ENCODE measurements around the gene CASP4. TPM values are rescaled to one million over a fixed set of nuclear protein-coding genes. Genes with fewer than 3 reads are reported as not detected.
"Not testable (repeated sequence)": the region's sequence is repeated elsewhere in the genome, so short reads cannot be mapped to it uniquely, and the experiment has no call there.

The CASP4 gene
- total RNA-seq (2014; rRNA removed; shearing (Covaris generic)) = 79.4 and 90.2 TPM in 2 replicates

- DNase-seq (ENCODE audit: low read depth) = peak; percentile 81
Measured at GRCh38 chr11:104968355-104968855, at the start of gene CASP4. Gene CASP4 (minus strand): TSS chr11:104968574. CDS start chr11:104968525, 49 bp downstream.

DNA sequence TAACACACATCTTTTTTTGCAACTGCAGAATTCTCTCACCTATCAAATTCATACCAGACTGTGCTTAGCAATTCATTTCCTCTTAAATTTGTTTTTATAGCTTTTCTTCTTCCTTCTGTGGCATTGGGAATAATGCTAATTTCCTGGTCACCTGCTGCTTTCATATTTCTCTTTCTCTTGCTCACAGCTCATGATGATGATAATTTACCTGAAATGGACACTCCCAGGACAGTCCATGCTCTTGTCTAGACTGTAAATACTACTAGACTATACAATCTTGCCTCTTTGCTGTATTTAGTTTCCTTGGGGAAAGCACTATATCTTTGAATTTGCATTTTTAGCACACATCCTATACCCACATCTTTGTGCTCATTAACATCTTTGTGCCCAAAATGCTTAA lies 39.1 kb upstream of the CASP4 start:
- no peak for DNase-seq (ENCODE audit: low read depth)

GRCh38 chr11:105005451-105005845 lies 37.1 kb upstream of the CASP4 start:
- DNase-seq (ENCODE audit: low read depth) = no peak

GRCh38 chr11:105004021-105004420 lies 35.6 kb upstream of the CASP4 start:
- DNase-seq (ENCODE audit: low read depth) = no peak

DNA sequence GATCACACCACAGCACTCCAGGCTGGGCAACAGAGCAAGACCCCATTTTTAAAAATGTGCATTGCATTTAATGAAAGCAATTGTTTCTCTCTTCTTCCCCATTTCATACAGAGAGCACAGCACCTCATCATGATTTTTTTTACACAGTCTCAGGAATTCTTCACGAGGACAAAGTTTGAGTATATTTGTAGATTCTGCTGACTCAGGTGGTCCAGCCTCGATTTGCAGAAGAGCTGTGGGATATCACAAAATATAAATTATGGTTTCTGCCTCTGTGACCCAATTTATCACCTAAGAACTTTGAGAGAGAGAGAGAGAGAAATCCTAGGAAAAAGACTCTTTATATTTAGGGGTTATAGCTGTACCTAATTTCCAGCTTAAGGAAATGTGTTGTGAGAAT lies 34.8 kb upstream of the CASP4 start:
- no peak for DNase-seq (ENCODE audit: low read depth)

DNA sequence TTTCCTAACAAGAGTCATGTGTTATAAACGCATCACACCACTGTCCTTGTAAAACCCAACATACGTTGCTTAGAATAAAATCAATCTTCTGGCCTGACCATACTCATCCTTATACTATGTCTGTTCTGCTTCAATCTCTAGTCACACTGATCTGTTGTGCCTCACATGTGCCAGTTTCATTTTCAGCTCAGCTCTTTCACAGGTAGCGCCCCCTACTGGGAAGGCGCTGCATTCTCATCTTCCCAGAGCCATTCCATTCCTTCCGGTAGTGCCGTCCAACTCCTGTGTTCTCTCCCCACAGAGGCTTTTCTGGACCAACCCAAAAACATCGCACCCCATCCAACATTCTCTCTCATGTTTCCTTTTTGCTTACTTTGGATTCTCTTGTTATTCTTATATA lies 32.4 kb upstream of the CASP4 start:
- DNase-seq (ENCODE audit: low read depth) = no peak

DNA sequence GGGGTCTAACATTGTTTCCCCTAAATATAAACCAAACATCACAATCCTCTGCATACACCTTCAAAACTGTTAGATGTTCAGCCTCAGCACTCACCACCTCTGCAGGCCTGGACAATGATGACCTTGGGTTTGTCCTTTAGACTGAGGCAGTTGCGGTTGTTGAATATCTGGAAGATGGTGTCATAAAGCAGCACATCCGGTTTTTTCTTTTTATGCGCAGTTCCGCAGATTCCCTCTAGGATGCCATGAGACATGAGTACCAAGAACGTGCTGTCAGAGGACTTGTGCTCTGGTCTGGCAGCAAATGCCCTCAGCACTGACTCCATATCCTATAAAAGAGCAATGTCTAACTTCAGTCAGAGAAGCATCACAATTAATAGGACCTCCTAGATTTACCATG lies 31.8 kb upstream of the CASP4 start:
- peak; percentile 3 for DNase-seq (ENCODE audit: low read depth)

DNA sequence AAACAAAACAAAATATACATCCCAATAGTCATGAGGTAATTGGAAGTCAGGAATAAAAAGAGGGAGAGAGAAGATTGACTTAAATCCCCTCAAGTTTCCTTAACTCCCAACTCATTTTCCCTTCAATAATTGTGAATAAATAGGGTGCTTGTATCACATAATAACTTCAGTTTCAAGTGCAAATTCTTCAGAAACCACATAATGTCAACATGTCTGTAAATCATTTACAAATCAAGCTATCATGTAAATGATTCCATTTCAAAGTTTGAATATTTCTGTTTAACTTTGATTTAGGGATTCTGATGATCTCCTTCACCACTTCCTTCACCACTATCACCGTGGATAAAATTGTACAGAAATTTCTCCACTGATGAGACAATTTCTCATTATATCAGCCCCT lies 31.3 kb upstream of the CASP4 start:
- DNase-seq (ENCODE audit: low read depth) = no peak

- peak; percentile 29 for DNase-seq (ENCODE audit: low read depth)
Measured at GRCh38 chr11:104997288-104997687, 28.9 kb upstream of the CASP4 start.

DNA sequence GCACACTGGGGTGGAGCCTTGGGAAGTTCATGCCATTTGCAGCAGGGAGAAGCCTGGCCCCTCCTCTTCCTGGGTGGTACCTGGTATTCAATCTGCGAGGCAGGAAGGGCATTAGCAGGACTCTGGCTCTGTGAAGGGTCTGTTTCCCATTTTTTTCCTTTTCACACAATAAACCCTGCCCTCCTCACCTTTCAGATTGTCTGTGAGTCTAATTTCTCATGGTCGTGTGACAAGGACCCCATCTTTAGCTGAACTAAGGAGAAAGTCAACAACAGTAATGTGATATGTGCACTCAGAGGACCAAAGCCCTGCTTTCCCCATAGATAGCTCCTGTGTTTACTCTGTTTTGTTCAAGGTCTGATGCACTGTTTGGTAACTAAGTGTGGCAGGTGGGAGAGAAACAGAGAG lies 26.6 kb upstream of the CASP4 start:
- peak; percentile 7 for DNase-seq (ENCODE audit: low read depth)

DNA sequence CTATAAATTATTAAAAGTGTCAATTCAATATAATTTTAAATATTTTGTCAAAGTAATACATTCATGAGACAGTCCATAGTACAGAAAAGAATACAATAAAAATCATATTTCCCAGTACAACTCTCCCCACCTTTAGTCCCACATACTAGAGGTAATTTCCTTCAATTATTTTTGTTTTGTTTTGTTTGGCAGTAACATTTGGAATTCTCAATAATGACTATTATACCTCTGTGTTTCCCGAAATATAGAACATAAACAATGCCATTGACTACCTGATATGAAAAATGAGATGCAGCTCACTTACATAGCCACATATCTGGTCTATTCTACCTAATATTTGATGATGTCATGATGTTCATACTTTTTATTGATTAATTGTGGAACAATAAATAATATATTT lies 24.4 kb upstream of the CASP4 start:
- DNase-seq (ENCODE audit: low read depth) = no peak

GRCh38 chr11:104991994-104992393 lies 23.6 kb upstream of the CASP4 start:
- DNase-seq (ENCODE audit: low read depth) = no peak

DNA sequence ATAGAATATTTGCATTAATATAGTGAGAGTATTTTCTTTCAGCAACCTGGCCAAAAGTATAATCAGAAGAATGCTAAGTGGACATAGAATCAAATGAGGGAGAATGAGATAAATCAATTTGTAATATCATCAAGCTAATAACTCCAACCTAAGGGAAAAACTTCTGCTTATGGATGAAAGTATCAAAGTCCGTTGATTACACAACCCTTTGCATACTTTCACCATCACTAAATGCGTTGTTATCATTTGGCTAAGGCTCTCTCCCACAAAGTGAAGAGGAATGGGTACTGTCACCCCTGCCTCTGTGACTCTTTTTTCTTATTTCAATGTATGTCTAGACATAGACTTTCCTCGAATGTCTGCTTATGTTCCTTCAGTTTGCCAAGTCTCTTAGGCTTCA lies 16.4 kb upstream of the CASP4 start:
- DNase-seq (ENCODE audit: low read depth) = no peak

DNA sequence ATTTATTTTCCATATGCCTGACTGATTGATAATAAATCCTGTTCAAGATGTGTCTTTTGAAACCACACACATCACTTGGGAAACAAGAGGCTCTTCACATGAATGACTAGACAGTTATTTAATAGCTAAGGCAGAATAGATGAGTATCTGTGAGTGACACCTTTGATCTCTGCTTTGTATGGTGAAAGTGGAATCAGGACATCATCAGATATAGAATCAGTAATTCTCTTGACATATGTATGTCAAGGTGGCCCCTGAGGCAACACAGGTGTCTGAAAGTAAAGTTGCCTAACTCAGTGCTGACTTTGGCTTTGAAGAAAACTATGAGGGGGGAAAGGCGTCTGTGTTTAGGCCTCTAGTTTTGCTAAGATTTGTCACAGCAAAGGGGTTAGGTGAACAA lies 11.5 kb upstream of the CASP4 start:
- no peak for DNase-seq (ENCODE audit: low read depth)

DNA sequence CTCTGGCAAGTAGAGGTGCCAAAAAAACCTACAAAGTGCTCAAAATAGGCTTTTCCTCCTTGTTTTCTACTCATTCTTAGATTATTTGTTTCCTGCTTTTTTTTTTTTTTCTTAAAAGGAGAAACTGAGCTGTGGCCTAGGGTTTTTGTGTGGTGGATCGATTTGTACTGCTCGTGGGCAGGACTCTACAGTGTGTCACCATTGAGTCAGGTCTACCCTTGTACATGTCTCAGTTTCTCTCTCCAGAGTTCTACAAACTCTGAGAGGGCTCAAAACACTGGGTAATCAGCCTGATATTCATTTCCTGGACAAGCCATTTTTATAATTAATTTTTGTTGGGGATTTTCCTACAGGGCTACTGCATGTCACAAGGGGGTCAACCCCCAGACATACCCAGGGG lies 5.2 kb upstream of the CASP4 start:
- no peak for DNase-seq (ENCODE audit: low read depth)

GRCh38 chr11:104972924-104973323 lies 4.5 kb upstream of the CASP4 start:
- not testable (repeated sequence) for DNase-seq (ENCODE audit: low read depth)

GRCh38 chr11:104970756-104971155 lies 2.4 kb upstream of the CASP4 start:
- no peak for DNase-seq (ENCODE audit: low read depth)

GRCh38 chr11:104968856-104969776 lies 742 bp upstream of the CASP4 start:
- peak; percentile 45 for DNase-seq (ENCODE audit: low read depth)

- peak; percentile 9 for DNase-seq (ENCODE audit: low read depth)
Measured at GRCh38 chr11:104967534-104968354, 630 bp downstream of the CASP4 start.

DNA sequence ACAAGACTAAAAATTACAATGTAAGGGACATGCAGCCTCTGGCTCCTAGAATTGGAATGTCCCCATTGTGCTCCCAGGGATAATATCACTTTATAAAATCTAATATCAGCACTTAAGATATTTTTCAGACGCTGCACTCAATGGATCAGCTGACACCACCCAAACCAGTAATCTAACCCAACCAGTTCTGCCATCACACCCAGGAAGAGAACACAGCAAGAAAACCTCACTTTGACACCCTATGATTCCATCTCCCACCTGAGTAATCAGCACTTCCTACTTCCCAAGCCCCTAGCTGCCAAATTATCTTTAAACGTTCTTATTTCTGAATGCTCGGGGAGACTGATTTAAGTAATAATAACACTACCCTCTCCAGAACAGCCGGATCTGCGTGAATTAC lies 2.6 kb downstream of the CASP4 start:
- no peak for DNase-seq (ENCODE audit: low read depth)

DNA sequence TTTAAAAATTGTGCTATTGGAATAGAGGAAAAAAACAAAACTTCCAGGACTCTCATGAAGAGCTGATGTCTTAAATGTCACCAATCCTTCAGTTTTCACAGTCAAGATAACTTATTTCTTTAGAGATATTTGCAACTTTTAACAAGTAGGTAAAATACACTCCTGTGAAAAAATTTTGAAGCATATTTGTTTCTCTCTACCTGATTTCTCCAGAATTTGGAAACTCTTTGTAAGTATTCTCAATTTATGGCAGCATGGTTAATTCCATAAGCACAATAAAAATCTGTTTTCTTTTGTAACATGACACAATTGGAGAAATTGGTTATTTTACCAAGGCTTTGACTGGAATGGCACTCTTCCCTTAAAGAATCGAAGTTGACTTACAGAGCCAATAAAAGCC lies 4.1 kb downstream of the CASP4 start:
- no peak for DNase-seq (ENCODE audit: low read depth)

DNA sequence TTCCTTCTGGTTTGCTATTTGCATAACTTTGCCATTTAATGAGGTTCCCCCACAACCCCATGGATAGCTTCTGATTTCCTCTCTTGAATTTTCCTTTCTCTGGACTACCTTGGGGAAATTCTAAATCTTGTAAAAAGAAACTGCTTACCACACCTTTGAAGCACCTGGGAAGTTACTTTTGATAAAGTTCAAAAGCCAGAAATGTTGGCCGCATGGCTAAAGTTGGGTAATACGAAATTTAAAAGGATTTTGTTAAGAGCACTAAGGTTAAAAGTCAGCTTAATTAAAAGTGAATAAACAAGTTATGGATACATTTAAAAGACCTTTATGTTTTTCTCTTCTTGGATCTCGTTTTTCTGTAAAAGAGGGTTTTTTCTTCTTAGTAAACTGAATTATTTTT lies 5.5 kb downstream of the CASP4 start:
- DNase-seq (ENCODE audit: low read depth) = no peak

DNA sequence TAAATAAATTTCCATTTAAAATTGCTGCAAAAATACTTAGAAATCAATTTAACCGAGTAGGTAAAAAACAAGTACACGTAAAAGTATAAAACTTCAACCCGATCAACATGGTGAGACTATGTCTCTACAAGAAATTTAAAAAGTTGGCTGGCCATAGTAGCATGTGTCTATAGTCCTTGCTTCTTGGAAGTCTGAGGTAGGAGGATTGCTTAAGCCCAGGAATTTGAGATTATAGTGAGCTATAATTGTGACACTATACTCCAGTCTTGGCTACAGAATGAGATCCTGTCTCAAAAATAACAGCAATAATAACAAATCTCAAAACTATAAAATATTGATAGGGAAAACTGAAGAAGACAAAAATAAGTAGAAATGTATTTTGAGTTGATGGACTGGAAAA lies 11.1 kb downstream of the CASP4 start:
- DNase-seq (ENCODE audit: low read depth) = no peak

Data from RPMI7951 (cell line).